ENCODE results near the gene JAZF1.

Gene JAZF1

DNA sequence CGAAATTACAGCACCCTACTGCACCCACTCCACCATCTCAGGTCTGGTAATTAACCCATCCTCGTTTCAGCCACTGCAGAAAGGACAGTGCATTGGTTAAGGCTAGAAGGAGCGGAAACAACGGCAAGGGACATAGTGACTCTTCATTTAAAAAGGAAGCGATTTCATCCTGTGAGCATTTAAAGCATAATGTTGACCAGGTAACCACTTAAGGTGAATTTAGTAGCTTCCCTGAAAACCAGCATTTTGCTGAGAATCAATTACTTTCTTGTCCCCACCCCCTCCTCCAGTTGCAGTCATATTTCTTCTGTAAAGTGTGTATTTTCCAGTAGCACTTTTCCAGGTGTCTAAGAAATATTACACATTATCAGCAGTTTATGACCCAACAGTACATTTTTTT, 821 bp upstream of the JAZF1 start:
- no peak overlapping the region; the same call in 1 of the 2 replicates for H3K4me3 ChIP-seq (ENCODE audit: low read length)
- no peak for DNase-seq (ENCODE audit: low read depth)
- no peak for TF ChIP-seq CTCF (conservative IDR thresholded peaks at IDR 0.05; ENCODE audit: low read length)

DNA sequence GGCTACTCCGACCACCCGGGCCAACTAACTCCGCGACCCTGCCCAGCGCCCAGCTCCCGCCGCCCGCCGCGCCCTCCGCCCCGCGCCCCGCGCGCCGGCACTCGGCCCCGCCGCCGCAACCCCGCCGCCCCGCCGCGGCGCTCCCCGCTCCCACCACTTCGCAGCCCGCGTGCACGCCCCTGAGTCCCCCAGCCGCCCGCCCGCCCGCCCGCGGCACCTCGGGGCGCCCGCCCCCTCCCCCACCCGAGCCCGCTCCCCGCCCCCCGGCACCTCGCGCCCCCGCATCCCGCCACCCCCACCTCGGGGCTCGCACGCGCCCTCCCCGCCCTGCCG, 598 bp downstream of the JAZF1 start:
- no peak for DNase-seq (ENCODE audit: low read depth)
- TF ChIP-seq CTCF (conservative IDR thresholded peaks at IDR 0.05; ENCODE audit: low read length) = no peak
- peak overlapping the region; percentile 78 for H3K4me3 ChIP-seq (ENCODE audit: low read length)

- DNase-seq (ENCODE audit: low read depth) = peak; percentile 58
- TF ChIP-seq CTCF (conservative IDR thresholded peaks at IDR 0.05; ENCODE audit: low read length) = no peak
- H3K4me3 ChIP-seq (ENCODE audit: low read length) = peak overlapping the region; percentile 78
Measured at GRCh38 chr7:28179120-28180030, 1.2 kb downstream of the JAZF1 start.

- TF ChIP-seq CTCF (conservative IDR thresholded peaks at IDR 0.05; ENCODE audit: low read length) = no peak
- peak overlapping the region; percentile 78 for H3K4me3 ChIP-seq (ENCODE audit: low read length)
- DNase-seq (ENCODE audit: low read depth) = no peak
Measured at GRCh38 chr7:28178599-28178998, 2.0 kb downstream of the JAZF1 start.

DNA sequence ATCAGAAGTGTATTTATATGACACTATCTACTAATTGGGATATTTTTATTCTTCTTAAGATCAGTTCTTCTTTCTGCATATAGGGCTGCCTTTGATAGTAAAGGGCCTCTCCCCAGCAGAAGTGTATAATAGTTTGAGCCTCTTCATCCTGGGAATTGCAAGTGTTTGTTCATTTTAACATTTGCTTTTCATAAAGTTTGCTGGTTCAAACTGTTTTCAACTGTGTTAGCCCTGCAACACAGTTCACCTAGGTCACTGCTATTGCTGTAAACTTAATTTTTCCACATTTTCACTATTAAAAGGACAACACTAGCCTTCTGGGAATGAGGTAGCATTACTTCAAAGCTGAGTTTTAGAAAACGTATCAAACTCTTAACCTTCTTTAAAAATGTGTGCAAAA, 2.8 kb downstream of the JAZF1 start:
- TF ChIP-seq CTCF (conservative IDR thresholded peaks at IDR 0.05; ENCODE audit: low read length) = no peak
- H3K4me3 ChIP-seq (ENCODE audit: low read length) = no peak overlapping the region
- no peak for DNase-seq (ENCODE audit: low read depth)

- H3K4me3 ChIP-seq (ENCODE audit: low read length) = no peak overlapping the region
- no peak for DNase-seq (ENCODE audit: low read depth)
- TF ChIP-seq CTCF (conservative IDR thresholded peaks at IDR 0.05; ENCODE audit: low read length) = no peak
Measured at GRCh38 chr7:28176645-28177044, 4.0 kb downstream of the JAZF1 start.

DNA sequence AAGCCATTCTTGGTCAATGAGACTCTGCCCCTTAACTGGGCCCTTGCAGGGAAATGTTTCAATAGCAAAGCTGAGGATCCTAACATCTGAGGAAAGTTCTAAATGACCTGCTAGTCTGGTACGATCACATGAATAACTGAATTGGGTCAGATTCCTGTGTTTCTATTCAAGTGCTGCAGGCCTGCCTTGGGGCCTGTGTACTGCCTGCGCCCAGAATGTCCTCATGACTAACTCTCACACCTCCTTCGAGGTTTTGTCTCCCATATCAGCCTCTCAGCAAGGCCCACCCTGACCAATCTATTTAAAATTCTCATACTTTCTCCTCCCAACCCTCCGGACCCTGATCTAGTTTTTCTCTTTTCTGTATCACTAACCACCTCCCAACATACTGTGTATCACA, 4.4 kb downstream of the JAZF1 start:
- no peak for TF ChIP-seq CTCF (conservative IDR thresholded peaks at IDR 0.05; ENCODE audit: low read length)
- no peak for DNase-seq (ENCODE audit: low read depth)
- H3K4me3 ChIP-seq (ENCODE audit: low read length) = no peak overlapping the region
